ENCODE results near the gene NLRC3.
A peak's percentile ranks its signal among the peaks of the same experiment; 100 is the strongest.
"Not testable (repeated sequence)": the region's sequence is repeated elsewhere in the genome, so short reads cannot be mapped to it uniquely, and the experiment has no call there.

The NLRC3 gene

GRCh38 chr16:3577302-3577752, at the start of gene NLRC3:
NLRC3 (minus strand) TSS chr16:3577403; CDS start chr16:3565036, 12,367 bp downstream.
- no peak for DNase-seq

GRCh38 chr16:3625911-3626732, 48.9 kb upstream of the NLRC3 start:
- DNase-seq = no peak

- no peak for DNase-seq
Observed at GRCh38 chr16:3625331-3625730, 48.1 kb upstream of the NLRC3 start.

GRCh38 chr16:3623642-3624041, 46.4 kb upstream of the NLRC3 start:
- no peak for DNase-seq

GRCh38 chr16:3618769-3619141, 41.6 kb upstream of the NLRC3 start:
- no peak for DNase-seq

GRCh38 chr16:3612510-3613466, 35.6 kb upstream of the NLRC3 start:
- no peak for DNase-seq

GRCh38 chr16:3611146-3611975, 34.2 kb upstream of the NLRC3 start, which contains the start of gene SLX4:
SLX4 (minus strand) TSS chr16:3611606; CDS start chr16:3608964, 2,642 bp downstream.
- DNase-seq = peak; percentile 64

- no peak for DNase-seq
Observed at GRCh38 chr16:3610698-3611145, 33.5 kb upstream of the NLRC3 start.

GRCh38 chr16:3609895-3610697, 32.9 kb upstream of the NLRC3 start:
- DNase-seq = no peak

- DNase-seq = not testable (repeated sequence)
Observed at GRCh38 chr16:3608976-3609375, 31.8 kb upstream of the NLRC3 start.

- no peak for DNase-seq
Observed at GRCh38 chr16:3608069-3608468, 30.9 kb upstream of the NLRC3 start.

- no peak for DNase-seq
Observed at GRCh38 chr16:3607634-3608033, 30.4 kb upstream of the NLRC3 start.

- DNase-seq = no peak
Observed at GRCh38 chr16:3607161-3607560, 30.0 kb upstream of the NLRC3 start.

GRCh38 chr16:3606441-3606840, 29.2 kb upstream of the NLRC3 start:
- no peak for DNase-seq

GRCh38 chr16:3602320-3602653, 25.1 kb upstream of the NLRC3 start:
- DNase-seq = no peak

- DNase-seq = no peak
Observed at GRCh38 chr16:3601614-3602319, 24.6 kb upstream of the NLRC3 start.

- DNase-seq = no peak
Observed at GRCh38 chr16:3599922-3600321, 22.7 kb upstream of the NLRC3 start.

GRCh38 chr16:3599121-3599520, 21.9 kb upstream of the NLRC3 start:
- DNase-seq = no peak

GRCh38 chr16:3598236-3598635, 21.0 kb upstream of the NLRC3 start:
- DNase-seq = no peak

- no peak for DNase-seq
Observed at GRCh38 chr16:3597676-3598075, 20.5 kb upstream of the NLRC3 start.

- DNase-seq = no peak
Observed at GRCh38 chr16:3597226-3597625, 20.0 kb upstream of the NLRC3 start.

All from DMS79 (cell line).